Transverse colon (tissue), 4 donors: ENCODE measurements around the gene SH2B3.

ENCODE experiments used
- POLR2A ChIP-seq: fragments of 450-650 bp; IDR thresholded peaks from one replicate; pipeline ENCODE4 v1.6.1; 2016; ENCODE audit warnings: antibody characterized with exemption, mild to moderate bottlenecking, moderate library complexity
- POLR2AphosphoS5 ChIP-seq, 3 donors: sonication (generic); formaldehyde crosslinking; IDR thresholded peaks; one replicate each; pipeline ENCODE4 v1.6.1; 2016; ENCODE audit warnings: antibody characterized with exemption in 3 of 3
- TF ChIP-seq, protein P1 (sequence below), 5 experiments: fragments of 200-600 bp in 3 of 5; fragments of 450-650 bp in 2 of 5; sonication (generic) in 3 of 5; IDR thresholded peaks; 1 replicate in 2 of 5; 2 replicates in 3 of 5; pipeline ENCODE4 v1.5.1; 2016 to 2017; ENCODE audit warnings: antibody characterized with exemption in 5 of 5, inconsistent platforms in 3 of 5, mild to moderate bottlenecking in 2 of 5, moderate library complexity in 1 of 5

DNA sequence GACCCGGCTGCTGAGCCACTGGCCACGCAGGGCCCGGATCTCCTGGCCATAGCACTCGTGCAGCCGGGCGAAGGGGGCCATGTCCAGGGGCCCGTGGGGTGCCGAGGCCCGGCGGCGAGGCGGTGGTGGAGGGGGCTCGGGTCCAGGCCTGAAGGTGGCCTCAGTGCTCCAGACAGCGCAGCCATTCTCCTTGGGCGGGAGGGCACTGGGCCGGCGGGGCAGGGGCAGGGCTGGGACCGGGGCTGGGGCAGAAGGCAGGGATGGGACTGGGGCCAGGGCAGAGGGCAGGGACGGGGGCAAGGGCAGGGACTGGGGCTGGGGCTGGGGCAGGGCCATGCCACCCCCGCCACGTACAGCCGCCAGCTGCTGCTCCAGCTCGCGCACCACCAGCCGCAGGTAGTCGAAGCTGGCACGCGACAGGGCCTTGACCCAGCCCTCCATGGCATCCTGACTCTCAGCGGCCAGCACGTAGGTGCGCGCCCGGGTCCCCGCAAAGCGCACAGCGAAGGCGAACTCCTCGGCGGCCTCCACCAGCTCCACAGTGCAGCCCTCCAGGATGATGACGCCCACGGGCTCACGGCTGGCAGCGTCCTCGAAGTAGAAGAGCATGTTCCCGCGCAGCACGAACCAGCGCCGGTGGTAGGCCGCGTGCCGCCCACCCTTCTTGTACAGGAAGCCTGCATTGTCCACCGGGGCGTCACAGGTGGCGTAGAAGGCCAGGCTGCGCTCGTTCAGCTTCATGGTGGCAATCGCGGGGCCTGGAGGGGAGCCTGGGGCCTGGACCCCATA lies 42.8 kb upstream of the SH2B3 start:
- TF ChIP-seq POLR2A = no peak
- no peak for TF ChIP-seq POLR2AphosphoS5 (IDR thresholded peaks at IDR 0.05)
- TF ChIP-seq, protein P1, sequence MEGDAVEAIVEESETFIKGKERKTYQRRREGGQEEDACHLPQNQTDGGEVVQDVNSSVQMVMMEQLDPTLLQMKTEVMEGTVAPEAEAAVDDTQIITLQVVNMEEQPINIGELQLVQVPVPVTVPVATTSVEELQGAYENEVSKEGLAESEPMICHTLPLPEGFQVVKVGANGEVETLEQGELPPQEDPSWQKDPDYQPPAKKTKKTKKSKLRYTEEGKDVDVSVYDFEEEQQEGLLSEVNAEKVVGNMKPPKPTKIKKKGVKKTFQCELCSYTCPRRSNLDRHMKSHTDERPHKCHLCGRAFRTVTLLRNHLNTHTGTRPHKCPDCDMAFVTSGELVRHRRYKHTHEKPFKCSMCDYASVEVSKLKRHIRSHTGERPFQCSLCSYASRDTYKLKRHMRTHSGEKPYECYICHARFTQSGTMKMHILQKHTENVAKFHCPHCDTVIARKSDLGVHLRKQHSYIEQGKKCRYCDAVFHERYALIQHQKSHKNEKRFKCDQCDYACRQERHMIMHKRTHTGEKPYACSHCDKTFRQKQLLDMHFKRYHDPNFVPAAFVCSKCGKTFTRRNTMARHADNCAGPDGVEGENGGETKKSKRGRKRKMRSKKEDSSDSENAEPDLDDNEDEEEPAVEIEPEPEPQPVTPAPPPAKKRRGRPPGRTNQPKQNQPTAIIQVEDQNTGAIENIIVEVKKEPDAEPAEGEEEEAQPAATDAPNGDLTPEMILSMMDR (IDR thresholded peaks at IDR 0.05) = no peak
